Chondrocyte (in vitro differentiated cells): ENCODE measurements around the gene CERK. TPM values are rescaled to one million over a fixed set of nuclear protein-coding genes. Genes with fewer than 3 reads are reported as not detected.
A peak's percentile ranks its signal among the peaks of the same experiment; 100 is the strongest.

Experiments used
- DNase-seq: peaks from one replicate; pipeline ENCODE4 v3.0.0; 2021; ENCODE audit warnings: mixed read lengths, low spot score
- H3K27ac Mint-ChIP-seq: one replicate; pipeline ENCODE4 v1.8.0; 2021; ENCODE audit warnings: mild to moderate bottlenecking, moderate library complexity, mixed read lengths; ENCODE audit not compliant: unreplicated experiment
- H3K27me3 Mint-ChIP-seq: 2 replicates; pipeline ENCODE4 v1.8.0; 2021; ENCODE audit warnings: low read depth, mixed read lengths
- H3K36me3 Mint-ChIP-seq: 2 replicates; pipeline ENCODE4 v1.8.0; 2021; ENCODE audit warnings: low read depth, mixed read lengths
- H3K4me1 Mint-ChIP-seq: 2 replicates; pipeline ENCODE4 v1.8.0; 2021; ENCODE audit warnings: low read depth, mild to moderate bottlenecking, mixed read lengths
- H3K4me3 Mint-ChIP-seq: one replicate; pipeline ENCODE4 v1.8.0; 2021; ENCODE audit warnings: mild to moderate bottlenecking, moderate library complexity, mixed read lengths; ENCODE audit not compliant: unreplicated experiment
- H3K9me3 Mint-ChIP-seq: 2 replicates; pipeline ENCODE4 v1.8.0; 2021; ENCODE audit warnings: low read depth, mixed read lengths
- total RNA-seq: library from RNA; stranded (reverse); gene quantifications from 3 replicates; pipeline ENCODE4 v1.2.1, GENCODE V29; 2021
- TF ChIP-seq, protein P1 (sequence below): fragments of 200-600 bp; sonication (generic); IDR thresholded peaks from 2 replicates; pipeline ENCODE4 v1.5.0; 2021; ENCODE audit warnings: antibody characterized with exemption, mild to moderate bottlenecking, moderate library complexity

Gene CERK
- total RNA-seq, 1 donor from 2014 or later = 28.8 TPM

DNA sequence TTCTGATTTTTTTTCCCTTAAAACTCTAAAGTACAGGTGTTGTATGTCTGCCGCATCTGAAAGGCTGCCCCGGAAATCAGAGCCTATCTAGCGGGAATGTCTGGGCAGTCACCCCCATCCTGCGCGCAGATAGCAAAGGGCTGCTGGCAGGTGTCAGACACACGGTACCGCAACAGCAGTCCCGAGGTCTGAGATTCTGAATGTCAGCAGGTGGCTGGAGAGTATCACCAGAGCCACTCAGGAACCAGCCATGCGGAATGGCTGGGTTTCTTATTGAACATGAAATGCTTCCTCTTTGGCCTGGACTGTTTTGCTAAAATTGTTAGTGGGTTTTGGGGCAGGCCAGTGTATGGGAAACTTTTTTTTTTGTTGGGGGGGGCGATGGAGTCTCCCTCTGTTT is 53.3 kb downstream of the CERK start:
- Mint-ChIP-seq H3K27ac (no peak overlapping the region), H3K4me3 (no peak overlapping the region), H3K27me3 (no peaks in the 10 kb centered on the region), H3K36me3 (peaks cover 15% of the 10 kb centered on the region), H3K4me1 (no peaks in the 10 kb centered on the region), H3K9me3 (no peaks in the 10 kb centered on the region)
- TF ChIP-seq, protein P1, sequence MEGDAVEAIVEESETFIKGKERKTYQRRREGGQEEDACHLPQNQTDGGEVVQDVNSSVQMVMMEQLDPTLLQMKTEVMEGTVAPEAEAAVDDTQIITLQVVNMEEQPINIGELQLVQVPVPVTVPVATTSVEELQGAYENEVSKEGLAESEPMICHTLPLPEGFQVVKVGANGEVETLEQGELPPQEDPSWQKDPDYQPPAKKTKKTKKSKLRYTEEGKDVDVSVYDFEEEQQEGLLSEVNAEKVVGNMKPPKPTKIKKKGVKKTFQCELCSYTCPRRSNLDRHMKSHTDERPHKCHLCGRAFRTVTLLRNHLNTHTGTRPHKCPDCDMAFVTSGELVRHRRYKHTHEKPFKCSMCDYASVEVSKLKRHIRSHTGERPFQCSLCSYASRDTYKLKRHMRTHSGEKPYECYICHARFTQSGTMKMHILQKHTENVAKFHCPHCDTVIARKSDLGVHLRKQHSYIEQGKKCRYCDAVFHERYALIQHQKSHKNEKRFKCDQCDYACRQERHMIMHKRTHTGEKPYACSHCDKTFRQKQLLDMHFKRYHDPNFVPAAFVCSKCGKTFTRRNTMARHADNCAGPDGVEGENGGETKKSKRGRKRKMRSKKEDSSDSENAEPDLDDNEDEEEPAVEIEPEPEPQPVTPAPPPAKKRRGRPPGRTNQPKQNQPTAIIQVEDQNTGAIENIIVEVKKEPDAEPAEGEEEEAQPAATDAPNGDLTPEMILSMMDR = no peak
- no peak for DNase-seq

DNA sequence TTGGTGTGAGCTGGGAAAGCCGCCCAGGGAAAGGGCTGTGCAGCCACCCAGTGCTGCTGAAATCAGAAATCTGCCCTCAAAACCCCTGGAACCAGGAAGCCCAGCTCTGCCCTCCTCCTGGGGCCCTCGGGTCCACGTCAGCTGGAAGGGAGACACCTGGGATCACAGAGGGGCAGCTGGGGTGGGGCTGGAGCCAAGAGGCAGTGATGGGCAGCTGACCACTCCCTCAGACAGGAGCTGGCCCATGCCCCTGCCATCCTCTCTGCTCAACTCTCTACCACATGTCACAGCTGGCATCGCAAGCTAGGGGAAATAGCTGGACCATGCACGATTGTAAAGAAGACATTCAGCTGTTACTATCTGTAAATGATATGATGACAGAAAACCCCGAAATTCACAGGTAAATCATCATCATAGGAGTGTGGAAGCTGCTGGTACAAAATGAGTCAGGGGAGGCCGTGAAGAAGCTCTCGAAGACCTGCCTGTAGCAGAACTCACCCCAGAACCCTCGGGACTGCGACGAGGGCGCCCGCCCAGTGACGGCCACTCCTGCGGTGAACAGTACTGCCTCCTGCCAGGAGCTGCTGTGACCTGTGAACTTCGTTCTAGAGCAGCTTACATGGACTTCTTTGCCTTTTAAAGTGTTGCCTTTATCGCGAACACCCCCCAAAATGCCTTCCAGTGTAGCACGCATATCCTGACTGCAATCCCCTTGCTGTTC is 55.9 kb downstream of the CERK start:
- TF ChIP-seq, protein P1 = no peak
- DNase-seq = no peak
- Mint-ChIP-seq H3K27ac (peak overlapping the region; percentile 17), H3K27me3 (no peaks in the 10 kb centered on the region), H3K9me3 (no peaks in the 10 kb centered on the region), H3K4me1 (peaks cover 3% of the 10 kb centered on the region), H3K4me3 (no peak overlapping the region), H3K36me3 (peaks cover 7% of the 10 kb centered on the region)

DNA sequence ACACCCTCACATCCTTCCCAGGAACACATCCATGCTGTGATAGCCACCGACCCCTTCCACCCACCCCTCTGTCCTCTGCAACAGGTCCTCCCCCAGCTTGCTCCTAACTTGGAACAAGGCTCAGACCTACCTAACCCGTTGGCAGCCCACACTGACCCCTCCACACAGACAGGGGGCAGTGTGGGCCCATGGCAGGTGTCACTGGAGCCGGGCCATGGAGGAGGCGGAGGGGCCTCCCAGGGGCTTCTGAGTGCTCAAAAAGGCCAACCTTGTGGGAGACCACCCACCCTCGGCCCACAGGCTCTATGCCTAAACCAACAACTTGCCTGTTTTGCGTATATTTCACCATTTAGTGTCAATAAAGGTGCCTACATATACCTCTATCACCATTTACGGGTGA is 57.0 kb downstream of the CERK start:
- TF ChIP-seq, protein P1 = no peak
- no peak for DNase-seq

DNA sequence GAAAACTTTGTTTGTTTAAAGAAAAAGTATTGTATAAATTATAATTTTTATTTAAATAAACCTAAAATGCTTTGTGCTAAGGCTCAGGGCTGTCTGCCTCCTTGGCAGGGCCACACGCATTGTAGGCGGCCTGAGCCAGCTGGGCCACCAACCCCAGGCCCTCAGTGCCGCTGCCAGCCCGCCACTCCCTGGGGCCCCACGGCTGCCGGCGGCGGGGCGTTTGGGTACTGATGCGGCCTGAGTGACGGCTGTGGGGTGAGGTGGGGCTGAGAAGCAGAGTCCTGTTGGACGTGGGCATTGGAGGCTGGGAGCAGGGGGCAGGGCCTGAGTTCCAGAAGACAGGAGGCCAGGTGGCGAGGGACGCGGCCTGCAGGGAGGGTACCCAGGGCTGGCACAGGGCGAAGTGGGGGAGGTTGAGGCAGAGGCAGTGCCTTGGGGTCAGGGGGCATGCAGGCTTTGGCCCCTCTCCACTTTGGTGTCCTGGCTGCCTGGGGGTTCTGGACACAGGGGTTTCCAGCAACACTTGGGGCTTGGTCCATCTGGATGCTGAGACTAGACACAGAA is 58.3 kb downstream of the CERK start:
- TF ChIP-seq, protein P1 = no peak
- no peak for DNase-seq
- no peak overlapping the region for H3K4me3 Mint-ChIP-seq
- no peaks in the 10 kb centered on the region for H3K9me3 Mint-ChIP-seq
- H3K27me3 Mint-ChIP-seq = no peaks in the 10 kb centered on the region
- no peaks in the 10 kb centered on the region for H3K36me3 Mint-ChIP-seq
- H3K4me1 Mint-ChIP-seq = peaks cover 3% of the 10 kb centered on the region
- H3K27ac Mint-ChIP-seq = no peak overlapping the region

More for the DNA sequence above, 57.0 kb downstream of the CERK start:
- Mint-ChIP-seq H3K27ac (no peak overlapping the region), H3K4me1 (peaks cover 3% of the 10 kb centered on the region), H3K36me3 (peaks cover 3% of the 10 kb centered on the region), H3K9me3 (no peaks in the 10 kb centered on the region), H3K27me3 (no peaks in the 10 kb centered on the region), H3K4me3 (no peak overlapping the region)

DNA sequence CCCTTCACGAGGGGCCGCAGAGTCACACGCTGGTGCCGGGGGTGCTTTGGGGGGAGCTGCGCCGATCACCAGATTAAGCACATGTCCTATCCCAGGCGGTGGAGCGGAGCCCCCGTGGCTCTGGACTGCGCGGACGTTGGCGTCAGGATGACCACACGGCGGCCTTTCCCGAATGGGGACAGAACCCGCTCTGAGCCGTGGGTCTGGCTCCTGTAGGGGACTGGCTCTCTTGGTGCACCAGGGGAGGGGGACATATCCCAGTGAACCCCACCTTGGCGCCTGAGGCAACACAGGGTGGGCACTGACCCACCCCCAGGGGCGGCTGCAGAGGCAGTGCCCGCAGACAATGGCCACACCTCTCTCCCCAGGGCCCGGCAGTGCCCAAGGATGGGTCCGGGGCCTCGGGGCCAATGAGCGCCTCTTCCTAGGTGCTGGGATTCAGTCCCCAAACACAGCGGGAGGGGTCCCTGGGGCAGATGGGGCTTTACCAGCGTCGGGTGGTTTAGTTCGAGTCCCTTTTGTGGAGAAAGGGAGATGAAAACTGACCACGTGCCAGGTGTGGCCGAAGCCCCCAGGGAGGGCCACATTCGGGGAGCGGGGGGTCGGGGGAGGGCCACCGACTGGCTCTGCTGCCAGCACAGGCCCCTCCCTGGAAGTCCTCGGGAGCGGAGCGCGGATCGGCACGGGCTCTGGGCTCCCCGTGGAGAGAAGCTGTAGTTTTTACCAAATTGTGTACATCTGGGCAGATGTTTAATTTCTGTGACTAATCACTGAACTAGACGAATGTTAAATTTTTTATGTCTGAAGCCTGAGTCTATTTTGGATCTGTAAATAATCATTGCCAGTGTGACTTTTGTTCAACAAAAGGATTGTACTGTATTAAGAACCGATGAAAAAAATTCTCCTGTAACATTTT is 59.0 kb downstream of the CERK start:
- H3K4me1 Mint-ChIP-seq = peaks cover 3% of the 10 kb centered on the region
- H3K27me3 Mint-ChIP-seq = no peaks in the 10 kb centered on the region
- DNase-seq = no peak
- no peaks in the 10 kb centered on the region for H3K36me3 Mint-ChIP-seq
- H3K27ac Mint-ChIP-seq = no peak overlapping the region
- no peaks in the 10 kb centered on the region for H3K9me3 Mint-ChIP-seq
- TF ChIP-seq, protein P1 = no peak
- no peak overlapping the region for H3K4me3 Mint-ChIP-seq
